Measurements from ENCODE around the gene EPC1.

DNA sequence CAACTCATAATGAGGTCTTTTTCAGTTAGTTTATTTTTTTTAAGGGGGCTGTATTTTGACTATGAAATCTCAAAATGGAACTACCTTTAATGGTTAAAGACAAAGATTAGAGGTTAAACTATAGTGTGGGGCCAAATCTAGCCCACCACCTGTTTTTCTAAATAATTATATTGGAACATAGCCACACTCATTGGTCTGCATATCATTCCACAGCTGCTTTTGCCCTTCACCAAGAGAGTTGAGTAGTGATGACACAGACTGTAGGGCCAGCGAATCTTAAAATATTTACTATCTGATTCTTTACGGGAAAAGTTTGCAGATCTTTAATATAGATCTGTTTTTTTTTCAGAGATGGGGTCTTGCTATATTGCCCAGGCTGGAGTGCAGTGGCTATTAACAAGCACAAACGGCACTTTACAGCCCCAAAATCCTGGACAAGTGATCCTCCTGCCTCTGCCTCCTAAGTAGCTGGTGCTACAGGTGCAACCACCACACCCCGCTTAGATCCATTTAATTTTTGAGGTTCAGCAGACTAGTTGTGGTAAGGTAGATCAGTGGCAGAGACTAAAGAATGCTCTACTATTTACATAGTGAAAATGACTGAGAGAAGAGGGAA is 25.8 kb downstream of the EPC1 start:
- TF ChIP-seq, protein P1, sequence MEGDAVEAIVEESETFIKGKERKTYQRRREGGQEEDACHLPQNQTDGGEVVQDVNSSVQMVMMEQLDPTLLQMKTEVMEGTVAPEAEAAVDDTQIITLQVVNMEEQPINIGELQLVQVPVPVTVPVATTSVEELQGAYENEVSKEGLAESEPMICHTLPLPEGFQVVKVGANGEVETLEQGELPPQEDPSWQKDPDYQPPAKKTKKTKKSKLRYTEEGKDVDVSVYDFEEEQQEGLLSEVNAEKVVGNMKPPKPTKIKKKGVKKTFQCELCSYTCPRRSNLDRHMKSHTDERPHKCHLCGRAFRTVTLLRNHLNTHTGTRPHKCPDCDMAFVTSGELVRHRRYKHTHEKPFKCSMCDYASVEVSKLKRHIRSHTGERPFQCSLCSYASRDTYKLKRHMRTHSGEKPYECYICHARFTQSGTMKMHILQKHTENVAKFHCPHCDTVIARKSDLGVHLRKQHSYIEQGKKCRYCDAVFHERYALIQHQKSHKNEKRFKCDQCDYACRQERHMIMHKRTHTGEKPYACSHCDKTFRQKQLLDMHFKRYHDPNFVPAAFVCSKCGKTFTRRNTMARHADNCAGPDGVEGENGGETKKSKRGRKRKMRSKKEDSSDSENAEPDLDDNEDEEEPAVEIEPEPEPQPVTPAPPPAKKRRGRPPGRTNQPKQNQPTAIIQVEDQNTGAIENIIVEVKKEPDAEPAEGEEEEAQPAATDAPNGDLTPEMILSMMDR (IDR thresholded peaks at IDR 0.05 in 4 of 5, conservative IDR thresholded peaks at IDR 0.05 in 1 of 5) = no peak
- TF ChIP-seq POLR2A (IDR thresholded peaks at IDR 0.05) = no peak

Data from gastrocnemius medialis (tissue), 4 donors.